ENCODE measurements around the gene TYMP.

- TF ChIP-seq EZH2 (IDR thresholded peaks at IDR 0.05; ENCODE audit: borderline replicate concordance, low read length) = no peak
- no peak for TF ChIP-seq CTCF (conservative IDR thresholded peaks at IDR 0.05 in 1 of 2, IDR thresholded peaks at IDR 0.05 in 1 of 2; ENCODE audit: extremely low read depth in 1 of 2, insufficient read depth in 1 of 2, low read depth in 1 of 2, low read length in 2 of 2)
These were observed 33.8 kb upstream of the TYMP start for GRCh38 chr22:50563413-50564160.

All from mammary epithelial cell (primary cell).